ENCODE results near the gene TMEM218.
A peak's percentile ranks its signal among the peaks of the same experiment; 100 is the strongest.
"Not testable (repeated sequence)": the region's sequence is repeated elsewhere in the genome, so short reads cannot be mapped to it uniquely, and the experiment has no call there.

Gene TMEM218

GRCh38 chr11:125093502-125093901 is 17.9 kb downstream of the TMEM218 start:
- peak in 1 of 42 donors; percentile 13 for DNase-seq
- intact Hi-C loops (cut with DNase I): loop anchor here (10.0 kb wide), 1 partner anchor 311 kb away; no protein-coding TSS in a partner anchor

DNA sequence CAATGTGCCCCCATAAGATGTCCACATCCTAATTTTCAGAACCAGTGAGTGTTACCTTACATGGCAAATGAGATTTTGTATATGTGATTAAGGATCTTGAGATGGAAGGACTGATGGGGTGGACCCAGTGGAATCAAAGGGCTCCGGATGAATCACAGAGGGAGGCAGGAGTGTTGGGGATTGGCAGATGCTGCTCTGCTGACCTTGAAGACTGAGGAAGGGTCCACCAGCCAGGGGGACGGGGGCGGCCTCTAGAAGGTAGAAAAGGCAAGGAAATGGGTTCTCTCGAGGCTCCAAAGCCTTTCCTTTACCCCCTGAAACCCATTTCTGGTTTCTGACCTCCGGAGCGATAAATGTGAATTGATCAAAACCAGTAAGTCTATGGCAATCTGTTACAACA is 18.8 kb downstream of the TMEM218 start:
- DNase-seq: peak in 1 of 42 donors; percentile 15
- intact Hi-C loops (cut with DNase I): loop anchor here (10.0 kb wide), 1 partner anchor 312 kb away; no protein-coding TSS in a partner anchor

DNA sequence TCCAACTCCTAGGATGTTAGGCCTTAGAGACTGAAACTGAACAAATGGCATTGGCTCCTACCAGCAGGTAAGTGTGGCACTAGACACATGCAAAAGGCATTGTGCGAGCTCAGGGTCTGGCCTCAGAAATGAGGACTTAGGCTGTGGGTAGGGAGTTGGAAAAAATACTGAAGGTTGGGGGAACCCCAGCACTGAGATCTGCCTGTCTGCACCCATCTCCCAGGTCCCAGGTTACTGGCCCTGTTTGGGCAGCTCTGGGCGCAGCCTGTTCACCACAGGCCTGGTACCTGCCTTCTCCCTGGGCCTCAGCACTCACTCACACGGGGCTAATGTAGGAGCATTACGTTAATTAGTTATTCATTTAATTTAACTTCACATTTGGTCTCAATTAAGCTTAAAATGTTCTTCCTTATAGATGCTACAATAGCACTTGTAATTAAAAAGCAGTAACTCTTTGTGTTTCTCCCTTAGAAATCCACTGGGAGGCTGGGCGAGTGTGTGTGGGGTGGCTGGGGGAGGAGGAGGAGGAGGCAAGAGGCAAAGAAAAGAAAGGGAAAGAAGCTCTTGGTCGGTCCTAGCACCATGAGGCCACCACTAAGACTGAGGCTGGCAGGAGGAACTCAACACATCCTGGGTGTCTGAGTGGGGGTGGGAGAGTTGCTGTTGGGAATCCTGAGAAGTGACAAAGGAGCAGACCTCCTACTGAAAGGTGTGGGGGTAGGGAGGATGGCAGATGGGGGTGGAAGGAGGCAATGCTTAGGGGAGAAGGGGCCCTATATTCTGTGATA is 19.4 kb downstream of the TMEM218 start:
- DNase-seq: peak in 5 of 42 donors; percentile 22 to 47 (median 32)

GRCh38 chr11:125091247-125091876 is 20.1 kb downstream of the TMEM218 start:
- intact Hi-C loops (cut with DNase I): loop anchor here (10.0 kb wide), 1 partner anchor 313 kb away; no protein-coding TSS in a partner anchor
- DNase-seq: peak in 33 of 42 donors; percentile 25 to 76 (median 54)

More for the DNA sequence above, 19.4 kb downstream of the TMEM218 start:
- intact Hi-C loops (cut with DNase I): loop anchor here (10.0 kb wide), 1 partner anchor 313 kb away; no protein-coding TSS in a partner anchor

- peak in 1 of 42 donors; percentile 17 for DNase-seq
- intact Hi-C loops (cut with DNase I): loop anchor here (10.0 kb wide), 1 partner anchor 314 kb away; no protein-coding TSS in a partner anchor
These were observed 20.6 kb downstream of the TMEM218 start for GRCh38 chr11:125090816-125091215.

- intact Hi-C loops (cut with DNase I): loop anchor here (10.0 kb wide), 1 partner anchor 315 kb away; no protein-coding TSS in a partner anchor
- not testable (repeated sequence) for DNase-seq
These were observed 21.3 kb downstream of the TMEM218 start for GRCh38 chr11:125090151-125090550.

DNA sequence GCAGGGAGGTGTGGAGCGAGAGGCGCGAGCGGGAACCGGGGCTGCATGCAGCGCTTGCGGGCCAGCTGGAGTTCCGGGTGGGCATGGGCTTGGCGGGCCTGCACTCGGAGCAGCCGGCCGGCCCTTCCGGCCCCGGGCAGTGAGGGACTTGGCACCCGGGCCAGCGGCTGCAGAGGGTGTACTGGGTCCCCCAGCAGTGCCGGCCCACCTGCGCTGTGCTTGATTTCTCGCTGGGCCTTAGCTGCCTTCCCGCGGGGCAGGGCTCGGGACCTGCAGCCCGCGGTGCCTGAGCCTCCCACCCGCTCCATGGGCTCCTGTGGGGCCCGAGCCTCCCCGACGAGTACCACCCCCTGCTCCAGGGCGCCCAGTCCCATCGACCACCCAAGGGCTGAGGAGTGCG is 21.9 kb downstream of the TMEM218 start:
- intact Hi-C loops (cut with DNase I); DNase-seq: not testable (repeated sequence)

GRCh38 chr11:125088576-125089455 is 22.6 kb downstream of the TMEM218 start:
- intact Hi-C loops (cut with DNase I): no loop called here
- no peak for DNase-seq

- DNase-seq: no peak
- intact Hi-C loops (cut with DNase I): no loop called here
These were observed 23.3 kb downstream of the TMEM218 start for GRCh38 chr11:125088123-125088522.

DNA sequence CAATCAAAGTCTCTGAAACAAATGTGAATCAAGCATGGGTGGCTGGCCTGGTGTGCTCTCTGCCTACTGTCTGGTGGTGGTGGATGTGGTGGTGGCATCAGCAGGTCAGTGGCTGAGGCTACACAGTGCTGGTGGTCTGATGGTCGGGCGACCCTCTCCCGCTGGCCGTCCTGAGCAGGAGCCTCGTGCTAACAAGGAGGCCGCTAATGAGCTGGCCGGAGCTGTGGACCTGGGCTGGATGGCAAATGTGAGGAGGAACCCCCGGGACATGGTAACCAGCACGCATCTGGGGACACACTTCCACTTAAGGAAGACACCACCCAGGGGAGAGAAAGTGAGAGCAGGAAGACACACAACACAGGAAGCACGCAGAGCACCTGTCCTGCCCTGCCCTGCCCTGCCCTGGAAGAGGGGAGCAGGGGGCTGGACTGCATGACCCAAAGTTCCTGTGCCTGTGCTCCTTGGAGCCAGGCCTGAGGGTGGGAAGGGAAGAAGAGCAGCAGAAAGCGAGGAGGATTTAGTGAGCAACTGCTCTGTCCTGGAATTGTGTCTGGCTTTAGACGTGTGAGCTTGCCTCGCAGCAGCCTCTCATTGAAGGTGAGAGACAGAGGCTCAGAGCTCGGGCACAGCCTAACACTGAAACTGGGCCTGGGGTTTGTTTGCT is 24.7 kb downstream of the TMEM218 start:
- DNase-seq: no peak
- intact Hi-C loops (cut with DNase I): no loop called here

GRCh38 chr11:125085301-125086081 is 25.9 kb downstream of the TMEM218 start:
- no peak for DNase-seq
- intact Hi-C loops (cut with DNase I): no loop called here

DNA sequence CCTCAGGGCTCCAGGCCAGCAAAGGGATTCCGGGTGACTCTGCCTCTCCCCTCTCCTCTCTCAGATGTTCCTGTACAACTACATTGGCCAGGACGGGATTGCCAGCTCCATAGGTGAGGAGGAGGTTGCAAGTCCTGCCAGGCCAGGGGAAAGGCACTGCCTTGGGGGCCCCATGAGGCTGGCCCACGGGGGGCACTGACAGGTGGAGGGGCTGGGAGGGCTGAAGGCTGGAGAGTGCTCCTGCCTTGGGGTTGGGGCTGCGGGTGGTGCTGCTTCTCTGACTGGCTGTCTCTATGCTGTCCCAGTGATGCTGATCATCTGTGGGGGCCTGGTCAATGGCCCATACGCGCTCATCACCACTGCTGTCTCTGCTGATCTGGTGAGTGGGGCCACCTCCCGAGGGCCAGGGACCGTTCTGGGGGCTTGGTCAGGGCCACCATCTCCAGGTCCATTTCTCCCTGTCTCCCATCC is 26.6 kb downstream of the TMEM218 start:
- intact Hi-C loops (cut with DNase I): no loop called here
- DNase-seq: no peak

DNA sequence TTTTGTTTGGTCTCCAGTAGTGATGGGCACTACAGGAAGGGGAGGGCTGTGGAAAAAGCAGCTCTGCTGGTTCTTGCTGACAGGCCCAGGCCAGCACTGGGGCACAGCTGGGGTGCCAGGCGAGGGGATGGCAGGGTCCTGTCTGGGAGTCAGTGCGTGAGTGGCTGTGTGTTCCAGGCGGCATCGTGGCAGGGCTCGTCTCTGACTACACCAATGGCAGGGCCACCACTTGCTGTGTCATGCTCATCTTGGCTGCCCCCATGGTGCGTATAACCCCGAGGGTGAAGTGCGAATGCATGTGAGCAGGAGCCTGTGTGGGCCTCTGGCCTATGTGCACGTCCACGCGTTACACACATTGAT is 27.4 kb downstream of the TMEM218 start:
- no peak for DNase-seq
- intact Hi-C loops (cut with DNase I): no loop called here

DNA sequence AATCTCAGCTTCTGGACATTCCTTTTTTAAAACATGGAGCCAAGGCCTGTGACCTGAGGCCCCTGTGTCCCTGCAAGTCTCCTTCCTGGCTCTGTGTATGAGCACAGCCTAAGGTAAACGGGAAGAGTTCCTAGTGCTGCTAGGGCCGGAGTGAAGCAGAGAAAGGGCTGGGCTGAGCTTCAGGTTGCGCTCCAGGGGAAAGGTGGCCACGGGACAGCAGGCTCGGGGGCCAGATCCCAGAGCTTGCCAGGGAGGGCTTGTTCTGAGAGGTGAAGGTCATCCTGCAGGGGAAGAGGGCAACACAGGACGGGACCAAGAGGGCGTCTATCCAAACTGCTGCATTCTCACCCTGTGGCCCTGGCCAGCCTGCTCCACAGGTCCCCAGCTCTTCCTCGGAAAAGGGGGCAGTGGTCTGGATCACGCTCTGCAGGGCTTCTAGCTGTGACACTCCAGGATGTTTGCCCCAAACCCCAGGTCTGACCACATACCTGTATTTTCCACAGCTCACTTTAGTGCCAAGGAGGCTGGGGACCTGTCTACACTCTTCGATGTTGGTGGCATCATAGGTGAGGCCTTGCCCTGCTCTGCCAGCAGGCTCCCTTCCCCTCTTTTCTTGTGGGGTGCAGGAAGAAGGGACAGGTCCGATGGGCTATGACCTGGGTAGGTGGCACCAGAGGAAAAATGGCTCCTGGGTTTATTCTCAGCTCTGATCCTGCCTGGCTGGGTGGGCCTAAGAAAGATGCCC is 27.9 kb downstream of the TMEM218 start:
- intact Hi-C loops (cut with DNase I): no loop called here
- DNase-seq: no peak

DNA sequence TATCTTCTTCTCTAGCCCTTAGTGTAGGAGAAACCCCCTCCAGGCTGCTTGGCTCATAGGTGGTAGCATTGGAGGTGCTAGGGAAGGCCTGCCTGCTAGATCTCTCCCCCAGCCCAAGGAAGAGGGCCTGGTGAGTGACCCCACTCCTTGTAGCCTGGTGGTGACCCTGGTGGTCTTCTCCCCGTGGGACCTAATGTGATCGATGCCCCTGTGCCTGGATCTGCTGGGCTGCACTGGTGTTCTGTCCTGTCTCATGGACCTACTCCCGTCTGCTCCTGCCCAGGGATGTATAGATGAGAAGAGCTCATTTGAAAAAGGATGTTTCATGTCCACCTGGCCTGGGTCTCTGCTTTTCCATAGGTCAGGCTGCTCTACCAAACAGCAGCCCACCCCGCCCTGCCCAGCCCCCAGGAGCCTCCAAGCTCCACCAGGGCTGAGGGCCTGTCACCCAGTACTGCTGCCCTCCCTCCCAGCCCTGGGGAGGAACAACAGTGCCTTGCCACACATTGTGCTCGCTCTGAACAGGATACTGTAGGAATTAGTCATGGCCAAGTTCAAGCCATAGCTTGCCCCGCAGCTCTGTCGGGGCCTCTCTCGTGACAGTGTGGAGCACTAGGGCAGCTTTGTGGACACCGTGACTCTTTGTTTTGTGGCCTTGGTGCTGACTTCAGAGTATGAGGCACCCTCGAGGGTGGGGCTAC is 28.7 kb downstream of the TMEM218 start:
- intact Hi-C loops (cut with DNase I): no loop called here

DNA sequence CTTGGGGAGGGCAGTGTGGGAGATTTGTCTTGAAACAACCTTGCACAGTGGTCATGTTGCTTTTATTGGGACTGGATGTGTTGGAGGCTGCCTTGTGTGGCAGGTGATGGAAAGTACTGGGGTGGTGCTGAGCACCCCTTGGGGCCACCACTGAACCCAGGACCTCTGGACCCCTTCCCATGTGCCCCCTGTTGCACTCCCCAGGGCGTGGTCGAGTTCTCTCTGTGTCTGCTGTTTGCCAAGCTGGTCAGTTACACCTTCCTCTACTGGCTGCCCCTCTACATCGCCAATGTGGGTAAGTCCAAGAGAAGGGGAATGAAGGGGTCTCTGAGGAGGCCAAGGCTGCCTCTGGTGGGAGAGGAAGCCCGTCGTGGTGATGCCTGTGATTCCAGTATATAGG is 29.4 kb downstream of the TMEM218 start:
- intact Hi-C loops (cut with DNase I): no loop called here
- DNase-seq: no peak

More for the DNA sequence above, 28.7 kb downstream of the TMEM218 start:
- DNase-seq: no peak
